Jurkat, Clone E6-1 (cell line): ENCODE data around the gene C2orf72.
"Not testable (repeated sequence)": the region's sequence is repeated elsewhere in the genome, so short reads cannot be mapped to it uniquely, and the experiment has no call there.

ENCODE experiments used
- DNase-seq: peaks from one replicate; pipeline ENCODE4 v3.0.0-alpha.2; 2011; ENCODE audit warnings: low read depth, low spot score
- H3K4me3 ChIP-seq: 2 replicates; pipeline ENCODE4 v1.5.1; 2011; ENCODE audit warnings: mild to moderate bottlenecking, low read length, control low read depth, moderate library complexity

Gene C2orf72

DNA sequence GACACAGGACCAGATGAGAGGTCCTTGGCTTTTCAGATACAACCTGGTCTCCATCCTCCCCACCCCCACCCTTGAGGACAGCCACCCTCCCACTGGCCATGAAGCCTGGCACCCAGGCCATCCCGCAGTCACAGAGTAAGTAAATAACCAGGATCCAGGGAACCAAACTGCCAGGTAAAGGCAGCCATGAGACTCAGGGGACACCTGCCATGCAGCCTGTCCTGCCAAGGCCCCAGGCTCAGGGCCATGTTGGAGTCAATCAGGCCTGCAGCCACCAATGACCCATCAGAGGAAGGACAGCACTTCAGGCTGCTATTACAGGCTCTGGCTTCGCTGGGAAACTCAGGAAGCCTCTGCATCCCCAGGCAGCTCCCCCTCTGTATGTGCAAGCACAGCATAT is 25.8 kb upstream of the C2orf72 start:
- no peak for DNase-seq
- H3K4me3 ChIP-seq: no peak overlapping the region

DNA sequence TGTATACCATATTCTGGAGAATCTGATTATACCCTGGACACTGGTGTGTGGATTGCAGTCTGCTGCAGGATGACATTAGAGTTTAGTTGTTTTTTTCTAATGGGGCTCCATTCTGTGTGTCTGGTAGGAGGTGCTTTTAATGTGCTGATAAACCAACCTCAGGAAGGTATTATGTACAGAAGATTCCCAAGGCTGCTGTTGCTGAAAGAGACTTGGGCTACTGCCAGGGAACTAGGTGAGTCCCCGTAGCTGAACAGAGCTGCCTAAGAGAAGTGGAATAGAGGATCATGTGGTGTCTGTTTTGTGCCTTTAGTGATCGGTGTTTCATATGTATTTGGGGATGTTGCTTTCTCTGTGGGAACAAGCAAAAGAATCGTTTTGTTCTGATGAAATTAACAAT is 24.9 kb upstream of the C2orf72 start:
- no peak overlapping the region for H3K4me3 ChIP-seq
- DNase-seq: no peak

DNA sequence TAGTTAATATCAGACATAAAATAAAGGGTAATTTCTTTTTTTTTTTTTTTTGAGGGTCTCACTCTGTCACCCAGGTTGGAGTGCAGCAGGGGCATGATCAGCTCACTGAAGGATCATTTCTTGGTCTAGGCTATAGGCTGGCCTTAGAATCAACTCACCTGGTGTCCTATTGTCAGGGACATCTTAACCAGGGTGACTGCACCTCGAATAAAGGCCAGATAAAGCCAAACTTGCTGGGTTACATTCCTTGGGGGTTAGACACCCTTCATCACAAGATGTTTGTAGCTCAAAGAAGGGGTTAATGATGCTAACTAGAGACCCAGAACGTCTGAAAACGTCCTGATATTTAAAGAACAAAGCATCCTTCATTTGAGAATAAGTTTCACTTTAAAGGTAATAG is 23.5 kb upstream of the C2orf72 start:
- H3K4me3 ChIP-seq: no peak overlapping the region
- no peak for DNase-seq

DNA sequence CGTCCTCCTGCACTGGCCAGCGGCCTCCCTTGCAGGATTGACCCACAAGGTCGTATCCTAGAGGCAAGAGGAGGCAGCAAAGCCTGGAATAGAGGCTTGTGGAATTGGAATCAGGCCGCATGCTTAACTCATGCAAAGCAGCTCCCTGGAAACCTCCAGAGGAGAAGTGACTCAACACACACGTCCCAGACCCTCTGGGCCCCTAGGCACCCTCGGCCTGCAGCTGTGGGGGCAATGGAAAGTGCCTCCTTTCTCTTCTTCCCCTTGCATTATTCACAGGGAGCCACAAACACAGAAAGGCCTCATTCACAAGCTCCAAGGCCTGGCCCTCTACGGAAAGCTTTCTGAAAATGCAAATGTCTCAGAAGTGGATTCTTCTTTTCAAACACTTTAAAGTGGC is 21.8 kb upstream of the C2orf72 start:
- H3K4me3 ChIP-seq: no peak overlapping the region
- no peak for DNase-seq

DNA sequence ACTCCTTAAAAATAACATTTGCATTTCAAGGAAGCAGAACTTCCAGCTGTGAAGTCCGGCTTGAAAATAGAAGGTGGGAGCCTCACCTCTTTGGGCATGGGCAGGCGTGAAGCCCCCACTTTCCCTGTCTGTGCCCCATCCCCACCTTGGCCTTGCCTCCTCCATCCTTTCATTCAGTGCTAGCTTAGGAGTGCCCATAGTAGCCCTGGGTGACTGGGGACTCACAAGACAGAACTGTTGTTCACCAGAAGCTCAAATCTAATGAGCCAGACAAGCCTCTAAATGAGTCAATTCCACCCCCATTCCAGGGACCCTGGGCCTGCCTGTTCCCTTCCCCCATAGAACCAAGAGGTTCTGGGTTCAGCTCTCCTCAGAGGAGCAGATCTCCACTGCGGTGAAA is 21.4 kb upstream of the C2orf72 start:
- DNase-seq: no peak
- H3K4me3 ChIP-seq: no peak overlapping the region

DNA sequence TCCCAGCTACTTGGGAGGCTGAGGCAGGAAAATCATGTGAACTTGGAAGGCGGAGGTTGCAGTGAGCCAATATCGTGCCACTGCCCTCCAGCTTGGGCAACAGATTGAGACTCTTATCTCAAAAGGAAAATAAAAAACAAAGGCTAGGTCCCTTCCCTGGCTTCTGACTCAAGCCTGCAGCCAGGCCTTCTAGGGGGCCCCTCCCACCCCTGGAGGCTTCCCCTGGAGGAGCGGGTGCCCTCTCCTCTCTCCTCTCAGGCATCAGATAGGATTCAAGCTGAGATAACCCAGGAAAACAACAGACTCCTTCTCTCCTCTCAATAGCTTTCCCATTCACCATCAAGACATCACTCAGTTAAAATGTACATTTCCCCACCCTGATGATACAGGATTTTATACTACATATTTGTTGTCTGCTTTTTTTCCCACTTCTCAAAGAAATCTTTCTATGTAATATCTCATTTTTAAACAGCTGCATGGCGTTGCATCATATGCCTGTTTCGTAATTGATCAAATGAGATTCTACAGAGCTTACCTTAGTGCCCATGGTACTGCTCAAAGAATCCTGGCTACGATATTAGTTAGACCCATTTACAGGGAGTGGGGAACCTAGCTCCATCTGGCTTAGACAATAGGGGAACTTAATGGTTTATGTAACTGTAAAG is 20.6 kb upstream of the C2orf72 start:
- DNase-seq: no peak
- no peak overlapping the region for H3K4me3 ChIP-seq

DNA sequence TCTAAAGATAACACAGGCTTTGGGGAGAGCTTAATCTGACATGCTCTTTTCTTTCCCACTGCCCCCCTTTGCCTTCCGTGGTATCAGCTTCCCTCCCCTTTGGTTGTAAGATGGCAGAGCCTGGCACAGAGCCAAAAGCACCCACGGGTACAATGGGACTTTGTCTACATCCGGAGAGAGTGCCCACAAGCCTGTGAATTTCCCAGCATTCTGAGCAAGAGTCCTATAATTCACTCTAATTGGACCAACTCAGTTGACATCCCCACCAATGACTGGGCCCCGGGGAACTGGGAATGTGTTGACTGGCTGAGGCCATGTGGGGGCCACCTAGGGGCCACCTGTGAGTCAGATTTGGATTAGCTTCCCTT is 20.1 kb upstream of the C2orf72 start:
- no peak overlapping the region for H3K4me3 ChIP-seq
- peak; percentile 25 for DNase-seq

DNA sequence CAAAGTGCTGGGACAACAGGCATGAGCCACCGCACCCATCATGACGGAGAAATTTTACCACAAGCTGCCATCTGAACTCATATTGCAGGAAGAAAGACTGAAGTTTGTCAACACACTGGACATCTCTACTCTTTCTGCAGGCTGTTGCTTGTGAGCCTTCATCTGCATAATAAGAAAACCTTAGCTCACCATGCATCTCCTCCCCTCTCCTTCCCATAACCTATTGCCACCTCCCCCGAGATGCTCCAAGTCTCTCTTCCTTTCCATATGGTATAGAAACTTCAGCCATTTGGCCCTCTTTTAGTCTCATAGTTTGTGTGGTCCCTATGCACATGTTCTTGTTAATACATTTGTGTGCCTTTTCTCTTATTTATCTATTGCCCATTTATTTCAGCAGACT is 19.1 kb upstream of the C2orf72 start:
- no peak for DNase-seq
- no peak overlapping the region for H3K4me3 ChIP-seq

DNA sequence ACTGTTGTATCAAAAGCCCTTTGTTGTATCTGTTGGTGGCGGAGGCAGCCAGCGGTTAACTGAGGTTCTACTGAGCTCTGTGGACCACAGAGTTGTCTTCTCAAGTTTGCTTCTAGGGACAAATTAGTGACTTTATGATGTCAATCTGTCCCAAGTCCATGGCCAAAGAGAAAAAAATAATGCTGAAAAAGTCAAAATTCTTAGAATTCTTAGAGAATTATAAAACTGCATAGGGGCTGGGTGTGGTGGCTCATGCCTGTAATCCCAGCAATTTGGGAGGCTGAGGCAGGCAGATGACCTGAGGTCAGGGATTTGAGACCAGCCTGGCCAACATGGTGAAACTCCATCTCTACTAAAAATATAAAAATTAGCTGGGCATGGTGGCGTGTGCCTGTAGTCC is 12.3 kb upstream of the C2orf72 start:
- not testable (repeated sequence) for DNase-seq, H3K4me3 ChIP-seq

DNA sequence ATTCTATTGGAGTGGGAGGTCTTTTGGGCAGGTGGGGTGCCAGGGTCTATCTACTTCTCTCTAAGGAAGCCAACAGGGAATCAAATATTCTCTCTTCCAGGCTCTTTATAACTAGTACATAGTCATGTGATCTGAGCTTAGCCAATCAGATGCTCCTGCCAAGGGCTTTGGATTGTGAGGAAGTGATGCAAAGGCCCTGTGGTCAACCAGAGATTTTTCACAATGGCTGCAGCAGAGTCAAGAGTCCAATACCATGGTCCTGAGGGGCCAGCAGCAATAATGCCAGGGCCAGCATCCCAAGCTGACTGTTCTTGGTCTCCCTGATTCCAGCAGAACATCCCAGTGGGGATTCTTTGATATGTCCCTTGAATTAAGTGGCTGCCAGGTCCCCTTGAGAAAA is 8.4 kb upstream of the C2orf72 start:
- H3K4me3 ChIP-seq: no peak overlapping the region
- no peak for DNase-seq

DNA sequence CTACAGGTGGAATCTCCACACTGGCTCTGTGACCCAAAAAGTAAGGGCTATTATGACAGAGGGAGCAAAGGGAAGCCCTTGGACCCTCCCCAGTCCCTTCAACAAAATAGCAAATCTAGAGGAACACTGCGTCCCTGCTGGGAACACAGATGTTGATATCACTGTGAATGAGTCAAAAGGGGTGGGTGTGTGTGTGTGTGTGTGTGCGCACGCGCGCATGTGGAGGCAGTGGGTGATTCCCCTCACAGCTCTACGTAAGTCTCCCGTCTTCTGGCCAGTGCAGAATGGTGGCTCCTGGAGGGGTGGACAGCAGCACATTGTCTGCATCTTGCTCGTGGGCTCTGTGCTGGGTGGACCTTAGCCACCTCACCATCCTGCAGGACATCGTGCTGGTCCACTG is 7.8 kb upstream of the C2orf72 start:
- no peak for DNase-seq
- no peak overlapping the region for H3K4me3 ChIP-seq

DNA sequence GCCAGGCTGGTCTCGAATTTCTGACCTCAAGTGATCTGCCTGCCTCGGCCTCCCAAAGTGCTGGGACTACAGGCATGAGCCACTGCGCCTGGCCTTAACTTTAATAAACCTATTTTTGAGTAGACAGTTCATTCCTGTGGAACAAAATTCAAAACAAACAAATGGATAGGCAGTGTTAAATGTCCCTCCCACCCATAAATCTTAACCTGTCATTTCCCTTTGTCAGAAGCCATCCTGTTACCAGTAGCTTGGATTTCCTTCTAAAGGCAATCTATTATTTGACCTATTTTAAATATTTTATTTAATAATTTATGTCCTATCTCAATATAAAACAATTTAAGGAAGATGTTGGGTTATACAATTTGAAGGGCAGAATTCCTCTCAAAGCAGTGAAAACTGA is 6.6 kb upstream of the C2orf72 start:
- H3K4me3 ChIP-seq: no peak overlapping the region
- no peak for DNase-seq

DNA sequence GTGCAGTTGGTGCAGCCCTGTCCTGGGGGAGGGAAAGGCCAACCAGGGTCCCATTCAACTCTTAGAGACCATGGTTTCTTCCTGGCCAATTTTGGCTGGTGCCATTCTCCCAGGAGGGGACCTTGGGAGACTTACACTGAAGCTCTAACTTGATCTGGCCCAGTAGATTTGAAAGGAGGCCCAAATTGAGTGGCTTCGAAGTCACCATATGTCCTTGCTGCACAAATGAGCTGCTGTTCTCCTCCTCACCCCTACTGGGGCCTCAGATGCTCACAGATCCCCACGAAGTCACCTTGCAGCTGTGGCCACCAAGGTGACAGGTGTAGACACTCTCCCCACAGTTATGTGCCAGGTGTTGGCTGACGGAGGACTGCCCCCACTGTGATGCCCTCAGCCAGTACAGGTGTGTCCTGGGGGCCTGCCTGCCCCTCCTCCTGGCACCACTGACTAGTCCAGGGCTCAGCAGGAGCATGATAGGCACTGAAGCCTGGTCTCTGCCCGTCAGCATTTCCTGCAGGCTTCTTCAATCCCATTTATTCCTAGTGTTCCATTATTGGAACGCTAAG is 4.7 kb upstream of the C2orf72 start:
- H3K4me3 ChIP-seq: no peak overlapping the region
- DNase-seq: no peak

DNA sequence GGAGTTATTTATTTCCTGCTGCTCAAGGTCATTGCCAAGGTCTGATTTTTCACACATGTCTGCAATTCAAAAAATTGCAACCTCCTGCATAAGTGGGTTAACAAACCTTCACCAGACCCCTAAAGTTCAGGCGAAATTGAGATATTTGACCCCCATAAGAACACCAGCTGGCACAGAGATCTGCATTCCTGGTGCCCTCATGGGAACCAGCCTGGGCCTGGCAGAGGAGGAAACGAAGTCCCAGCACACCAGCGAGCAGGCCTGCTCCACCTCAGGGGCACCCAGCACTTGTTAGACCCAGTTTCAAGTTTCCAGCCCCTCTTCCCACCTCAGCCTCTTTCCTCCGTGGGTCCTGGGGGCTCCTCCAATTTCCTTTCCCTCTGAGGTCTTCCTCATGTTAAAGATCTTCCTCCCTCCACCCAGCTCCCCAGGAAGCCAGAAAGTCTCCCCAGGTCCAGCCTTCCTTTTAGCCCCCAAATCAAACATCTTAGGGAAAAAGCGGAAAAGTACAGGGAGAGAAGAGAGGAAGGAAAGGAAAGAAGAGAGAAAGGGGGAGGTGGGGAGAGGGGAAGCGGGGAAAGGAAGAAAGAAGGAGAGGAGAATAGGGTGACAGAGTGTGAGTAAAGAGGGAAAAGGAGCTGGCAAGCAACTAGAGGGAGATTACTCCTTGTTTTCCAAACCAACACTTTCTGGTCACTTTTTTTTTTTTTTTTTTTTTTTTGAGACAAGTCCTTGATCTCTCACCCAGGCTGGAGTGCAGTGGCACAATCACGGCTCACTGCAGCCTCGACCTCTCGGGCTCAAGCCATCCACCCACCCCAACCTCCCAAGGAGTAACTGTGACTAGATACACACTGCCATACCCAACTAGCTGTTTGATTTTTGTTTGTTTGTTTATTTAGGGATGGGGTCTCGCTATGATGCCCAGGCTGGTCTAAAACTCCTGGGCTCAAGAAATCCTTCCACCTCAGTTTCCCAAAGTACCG is 3.9 kb upstream of the C2orf72 start:
- DNase-seq: no peak
- H3K4me3 ChIP-seq: no peak overlapping the region

DNA sequence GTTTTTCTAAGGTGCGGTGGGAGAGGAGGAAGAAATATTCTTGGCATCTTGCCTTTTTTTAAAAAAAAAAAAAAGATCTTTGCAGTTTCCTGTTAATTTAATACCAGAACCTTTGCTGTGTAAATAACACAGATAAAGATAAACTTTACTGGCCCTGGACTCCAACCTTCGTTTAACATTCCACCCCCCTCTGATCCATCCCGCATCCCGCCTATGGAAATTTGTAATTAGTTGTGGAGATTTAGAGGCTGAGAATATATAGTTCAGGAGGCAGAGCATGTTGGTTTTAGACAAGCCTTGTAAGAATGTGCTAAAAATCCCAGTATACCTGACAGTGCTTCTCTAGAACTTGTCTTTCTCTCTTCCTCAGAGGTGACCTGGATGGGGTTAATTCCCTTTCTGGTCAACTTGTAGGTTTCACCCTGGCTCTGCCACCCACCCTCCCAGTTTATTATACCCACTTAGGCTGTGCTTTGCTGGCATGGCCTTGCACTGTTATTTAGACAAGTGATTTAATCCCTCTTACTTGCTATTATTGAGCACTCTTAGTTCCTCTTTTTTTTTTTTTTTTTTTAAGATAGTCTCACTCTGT is 2.9 kb upstream of the C2orf72 start:
- no peak for DNase-seq
- H3K4me3 ChIP-seq: no peak overlapping the region

DNA sequence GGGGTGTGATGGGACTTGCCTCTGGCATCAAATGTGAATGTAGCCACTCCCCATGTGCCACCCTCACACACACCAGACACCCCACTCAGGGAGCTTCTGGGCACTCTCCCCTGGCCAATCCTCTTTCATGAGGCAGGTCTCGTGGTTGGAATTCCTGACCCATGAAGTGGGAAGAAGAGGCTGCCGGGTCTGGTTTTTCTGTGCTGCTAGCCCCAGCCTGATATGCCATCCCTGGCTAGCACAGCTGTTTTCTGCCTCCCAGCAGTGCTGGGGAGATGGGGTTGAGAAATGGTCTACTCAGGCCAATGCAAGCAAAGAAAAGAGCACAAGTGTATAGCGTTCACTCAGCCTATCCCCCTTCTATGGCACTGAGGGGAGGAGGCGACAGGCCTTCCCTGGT is 1.2 kb upstream of the C2orf72 start:
- H3K4me3 ChIP-seq: no peak overlapping the region
- no peak for DNase-seq

DNA sequence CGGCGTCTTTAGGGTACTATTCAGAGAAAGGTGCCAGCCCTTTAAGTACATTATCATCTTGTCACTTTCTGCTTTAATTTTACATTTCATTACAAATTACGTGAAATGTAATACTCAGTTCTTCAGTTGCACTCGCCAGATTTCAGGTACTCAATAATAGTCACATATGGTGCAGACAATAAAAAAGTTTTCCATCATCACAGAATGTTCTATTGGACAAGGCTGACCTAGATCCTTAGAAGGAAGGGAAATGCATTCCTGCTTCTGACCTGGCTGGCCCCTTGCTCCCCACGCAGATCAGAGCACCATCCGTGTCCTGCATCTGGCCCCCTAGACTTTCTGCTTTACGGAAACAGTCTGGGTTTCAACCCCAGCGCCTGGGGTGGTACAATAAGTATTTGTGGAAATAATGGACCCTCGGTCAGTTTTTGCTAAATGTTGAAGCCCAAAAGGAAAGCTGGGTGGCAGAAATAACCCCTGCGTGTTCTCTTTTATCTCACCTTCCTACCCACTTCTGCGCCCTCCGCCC is 681 bp upstream of the C2orf72 start:
- DNase-seq: no peak

DNA sequence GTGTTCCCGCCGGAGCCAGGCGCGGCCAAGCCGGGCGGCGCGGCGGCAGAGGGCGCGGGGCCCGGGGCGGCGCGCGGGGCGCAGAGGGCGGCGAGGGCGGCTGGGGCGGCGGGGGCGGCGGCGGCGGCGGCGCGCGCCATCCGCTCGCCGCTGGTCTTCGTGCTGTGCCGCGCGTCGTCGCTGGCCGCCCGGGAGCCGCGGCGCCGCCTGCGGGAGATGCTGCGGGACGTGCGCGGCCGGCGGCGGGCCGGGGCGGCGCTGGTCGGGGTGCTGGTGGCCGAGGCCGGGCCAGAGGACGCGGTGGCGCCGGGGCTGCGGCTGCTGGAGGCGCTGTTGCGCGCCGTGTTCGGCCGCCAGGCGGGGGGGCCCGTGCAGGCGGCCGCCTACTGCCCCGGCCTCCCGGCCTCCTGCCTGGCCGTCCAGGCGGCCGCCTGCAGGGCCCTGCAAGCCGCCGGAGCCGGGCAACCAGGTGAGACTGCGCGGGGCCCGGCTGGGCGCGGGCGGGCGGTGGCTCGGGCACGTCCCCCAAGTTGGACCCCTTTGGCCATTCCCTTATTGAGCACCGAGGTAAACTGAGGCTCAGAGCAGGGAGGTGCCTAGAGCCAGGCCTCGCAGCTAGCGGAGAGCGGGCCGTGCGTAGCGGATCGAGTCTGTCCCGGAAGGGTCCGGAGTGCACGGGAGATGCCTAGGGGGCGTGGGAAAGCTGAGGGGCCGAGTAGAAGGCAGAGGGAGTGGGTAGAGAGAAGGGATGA is 584 bp downstream of the C2orf72 start:
- no peak for DNase-seq
- no peak overlapping the region for H3K4me3 ChIP-seq

More for the DNA sequence above, 681 bp upstream of the C2orf72 start:
- H3K4me3 ChIP-seq: no peak overlapping the region
